Caco-2 (cell line): ENCODE data around the gene SSRP1. TPM values are rescaled to one million over a fixed set of nuclear protein-coding genes. Genes with fewer than 3 reads are reported as not detected.
A peak's percentile ranks its signal among the peaks of the same experiment; 100 is the strongest.

Experiments
- BruUV-seq: library from RNA; stranded (reverse); fragments of 400-500 nt; replicated peaks from 2 replicates; lab custom pipeline; 2021; lab: Mats Ljungman, UMichigan
- CTCF ChIA-PET: fragments of 300-600 bp; sonication (Branson Sonifier 250); formaldehyde crosslinking; loops from one replicate; lab custom pipeline; 2022; ENCODE audit warnings: antibody characterized with exemption; lab: Charles Lee
- POLR2A ChIA-PET: fragments of 300-600 bp; sonication (Branson Sonifier 250); formaldehyde crosslinking; loops from one replicate; lab custom pipeline; 2022; ENCODE audit warnings: antibody characterized with exemption; lab: Charles Lee
- DNase-seq, 2 experiments: peaks; one replicate each; pipeline versions ENCODE4 v3.0.0 to v3.0.0-alpha.2; 2020 to 2022
- H3K27me3 ChIP-seq: replicated peaks from 2 replicates; pipeline ENCODE4 v1.6.0; 2011; ENCODE audit warnings: low read length; ENCODE audit not compliant: control insufficient read depth, insufficient read depth
- H3K36me3 ChIP-seq: 2 replicates; pipeline ENCODE4 v1.5.1; 2011; ENCODE audit warnings: low read length; ENCODE audit not compliant: control insufficient read depth, insufficient read depth
- H3K4me1 ChIP-seq: fragments of 250-450 bp; sonication (Bioruptor Pico); 2 replicates; pipeline ENCODE4 v1.5.1; 2020; ENCODE audit warnings: mild to moderate bottlenecking
- H3K4me3 ChIP-seq: 2 replicates; pipeline ENCODE4 v1.5.1; 2011; ENCODE audit warnings: low read depth, mild to moderate bottlenecking, control low read depth, low read length
- H3K9me3 ChIP-seq: fragments of 250-450 bp; sonication (Bioruptor Pico); 2 replicates; pipeline ENCODE4 v1.5.1; 2020; ENCODE audit warnings: mild to moderate bottlenecking, moderate library complexity
- H3K27ac Mint-ChIP-seq: one replicate; pipeline ENCODE4 v1.8.0; 2022; ENCODE audit warnings: mixed read lengths; ENCODE audit not compliant: unreplicated experiment
- H3K27me3 Mint-ChIP-seq: one replicate; pipeline ENCODE4 v1.8.0; 2022; ENCODE audit warnings: mixed read lengths; ENCODE audit not compliant: insufficient read depth, unreplicated experiment
- H3K36me3 Mint-ChIP-seq: one replicate; pipeline ENCODE4 v1.8.0; 2022; ENCODE audit warnings: mild to moderate bottlenecking, mixed read lengths; ENCODE audit not compliant: insufficient read depth, unreplicated experiment
- H3K4me1 Mint-ChIP-seq: one replicate; pipeline ENCODE4 v1.8.0; 2022; ENCODE audit warnings: low read depth, mixed read lengths; ENCODE audit not compliant: unreplicated experiment
- H3K4me3 Mint-ChIP-seq: one replicate; pipeline ENCODE4 v1.8.0; 2022; ENCODE audit warnings: mild to moderate bottlenecking, moderate library complexity, mixed read lengths; ENCODE audit not compliant: unreplicated experiment
- H3K9me3 Mint-ChIP-seq: one replicate; pipeline ENCODE4 v1.8.0; 2022; ENCODE audit warnings: mixed read lengths; ENCODE audit not compliant: unreplicated experiment
- CTCF ChIP-seq, 2 experiments: fragments of 200-600 bp in 1 of 2; IDR thresholded peaks; 1 replicate in 1 of 2; 2 replicates in 1 of 2; pipeline versions ENCODE4 v1.5.1 to v1.8.0; 2011 to 2022; ENCODE audit warnings: antibody characterized with exemption in 1 of 2, control low read depth in 1 of 2, inconsistent platforms in 1 of 2, low read depth in 1 of 2, low read length in 1 of 2, mild to moderate bottlenecking in 1 of 2, moderate library complexity in 1 of 2; ENCODE audit not compliant: insufficient read depth in 1 of 2, severe bottlenecking in 1 of 2, unreplicated experiment in 1 of 2
- intact Hi-C: fragments of 100-400 bp; cut with micrococcal nuclease; formaldehyde crosslinking; loops from one replicate; pipeline ENCODE4 v1.10.0; 2022; ENCODE audit not compliant: unreplicated experiment
- total RNA-seq: library from RNA; stranded (reverse); gene quantifications from 2 replicates; pipeline ENCODE4 v1.2.3, GENCODE V29; 2022

Gene SSRP1
- total RNA-seq, 1 experiment from 2014 or later: 212 TPM

GRCh38 chr11:57301711-57302423, 33.8 kb downstream of the SSRP1 start:
- ChIA-PET POLR2A (no interaction called here), CTCF (no interaction called here)
- TF ChIP-seq CTCF (IDR thresholded peaks at IDR 0.05; ENCODE audit: insufficient read depth in 1 of 2, low read depth in 1 of 2, low read length in 1 of 2, severe bottlenecking in 1 of 2, unreplicated experiment in 1 of 2): no peak
- Histone ChIP-seq H3K36me3 (peaks cover 22% of the 10 kb centered on the region), H3K4me1 (peaks cover 2% of the 10 kb centered on the region; the same call in 1 of the 2 replicates), H3K9me3 (no peaks in the 10 kb centered on the region; the same call in 1 of the 2 replicates), H3K4me3 (no peak overlapping the region), H3K27me3 (no peaks in the 10 kb centered on the region)
- Mint-ChIP-seq H3K9me3 (no peaks in the 10 kb centered on the region), H3K27ac (no peak overlapping the region), H3K36me3 (peaks cover 85% of the 10 kb centered on the region), H3K4me3 (no peak overlapping the region), H3K27me3 (no peaks in the 10 kb centered on the region), H3K4me1 (peaks cover 9% of the 10 kb centered on the region)
- DNase-seq: no peak
- intact Hi-C loops: no loop called here
- no TSS peak for BruUV-seq

DNA sequence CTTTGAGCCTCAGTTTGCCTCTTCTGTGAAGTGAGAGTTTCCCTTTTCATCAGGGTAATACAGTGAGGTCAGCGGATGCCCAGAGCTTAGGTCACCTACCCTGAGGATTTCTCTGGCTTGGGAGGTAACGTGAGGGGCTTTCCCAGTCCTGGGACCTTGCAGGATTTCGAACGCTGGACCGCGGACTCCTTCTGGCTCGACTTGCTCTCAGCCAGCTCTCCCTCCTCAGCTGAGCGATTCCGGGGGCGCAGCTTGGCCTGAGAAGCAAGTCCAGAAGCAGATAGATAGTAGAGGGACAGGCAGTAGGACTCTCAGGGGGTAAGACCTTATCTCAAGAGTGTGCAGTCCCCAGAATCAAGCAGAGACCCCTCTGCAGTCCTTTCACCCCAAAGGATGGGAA, 34.9 kb downstream of the SSRP1 start:
- Mint-ChIP-seq H3K4me3 (no peak overlapping the region), H3K4me1 (peaks cover 8% of the 10 kb centered on the region), H3K9me3 (no peaks in the 10 kb centered on the region), H3K27me3 (no peaks in the 10 kb centered on the region), H3K27ac (no peak overlapping the region), H3K36me3 (peaks cover 84% of the 10 kb centered on the region)
- Histone ChIP-seq H3K4me1 (peaks cover 9% of the 10 kb centered on the region; the same call in 1 of the 2 replicates), H3K4me3 (no peak overlapping the region), H3K36me3 (peaks cover 22% of the 10 kb centered on the region), H3K9me3 (no peaks in the 10 kb centered on the region; the same call in 1 of the 2 replicates), H3K27me3 (no peaks in the 10 kb centered on the region)
- TF ChIP-seq CTCF (IDR thresholded peaks at IDR 0.05; ENCODE audit: insufficient read depth in 1 of 2, low read depth in 1 of 2, low read length in 1 of 2, severe bottlenecking in 1 of 2, unreplicated experiment in 1 of 2): no peak
- intact Hi-C loops: no loop called here
- no TSS peak for BruUV-seq
- no peak for DNase-seq
- CTCF ChIA-PET: no interaction called here
- POLR2A ChIA-PET: no interaction called here

- Histone ChIP-seq H3K4me1 (peaks cover 9% of the 10 kb centered on the region), H3K4me3 (no peak overlapping the region), H3K36me3 (peaks cover 22% of the 10 kb centered on the region), H3K27me3 (no peaks in the 10 kb centered on the region), H3K9me3 (no peaks in the 10 kb centered on the region; the same call in 1 of the 2 replicates)
- Mint-ChIP-seq H3K9me3 (no peaks in the 10 kb centered on the region), H3K4me1 (peaks cover 8% of the 10 kb centered on the region), H3K4me3 (no peak overlapping the region), H3K27ac (no peak overlapping the region), H3K27me3 (no peaks in the 10 kb centered on the region), H3K36me3 (peaks cover 77% of the 10 kb centered on the region)
- TSS peak; percentile 14 for BruUV-seq
- TF ChIP-seq CTCF (IDR thresholded peaks at IDR 0.05; ENCODE audit: insufficient read depth in 1 of 2, low read depth in 1 of 2, low read length in 1 of 2, severe bottlenecking in 1 of 2, unreplicated experiment in 1 of 2): no peak
- intact Hi-C loops: no loop called here
- no peak for DNase-seq
- ChIA-PET CTCF (no interaction called here), POLR2A (no interaction called here)
Observed at GRCh38 chr11:57299150-57299737, 36.4 kb downstream of the SSRP1 start.
